Tibial nerve (tissue), 4 donors: ENCODE results near the gene BRCA2. TPM values are rescaled to one million over a fixed set of nuclear protein-coding genes. Genes with fewer than 3 reads are reported as not detected.

Experiments
- DNase-seq, 2 donors: peaks; one replicate each; pipeline ENCODE4 v3.0.0-alpha.2; 2019; ENCODE audit warnings: low spot score in 2 of 2
- H3K27ac ChIP-seq, 4 donors: fragments of 200-600 bp; sonication (generic) in 3 of 4; one replicate each; pipeline ENCODE4 v1.5.1; 2017 to 2019; ENCODE audit warnings: mild to moderate bottlenecking in 1 of 4
- H3K27me3 ChIP-seq, 2 donors: fragments of 200-600 bp; sonication (generic) in 1 of 2; one replicate each; pipeline versions ENCODE4 v1.5.1 to v1.6.0; 2017 to 2019
- H3K36me3 ChIP-seq, 3 donors: fragments of 200-600 bp; sonication (generic); one replicate each; pipeline ENCODE4 v1.5.1; 2018 to 2019
- H3K4me1 ChIP-seq, 4 donors: fragments of 200-600 bp; sonication (generic) in 3 of 4; one replicate each; pipeline ENCODE4 v1.5.1; 2017 to 2019
- H3K4me3 ChIP-seq, 4 donors: fragments of 200-600 bp; sonication (generic) in 3 of 4; one replicate each; pipeline ENCODE4 v1.5.1; 2017 to 2019; ENCODE audit warnings: mild to moderate bottlenecking in 1 of 4, moderate library complexity in 1 of 4
- H3K9me3 ChIP-seq, 4 donors: fragments of 200-600 bp; sonication (generic) in 3 of 4; one replicate each; pipeline ENCODE4 v1.5.1; 2017 to 2019
- CTCF ChIP-seq, 5 experiments: fragments of 200-600 bp in 3 of 5; fragments of 450-650 bp in 2 of 5; sonication (generic) in 3 of 5; IDR thresholded peaks; one replicate each; pipeline ENCODE4 v1.5.1; 2016 to 2019; ENCODE audit warnings: antibody characterized with exemption in 5 of 5, mild to moderate bottlenecking in 3 of 5, moderate library complexity in 2 of 5
- EP300 ChIP-seq, 2 donors: sonication (generic); formaldehyde crosslinking; IDR thresholded peaks; one replicate each; pipeline ENCODE4 v1.6.1; 2017; ENCODE audit warnings: antibody characterized with exemption in 2 of 2, mild to moderate bottlenecking in 1 of 2
- POLR2A ChIP-seq, 2 donors: fragments of 450-650 bp; IDR thresholded peaks; one replicate each; pipeline ENCODE4 v1.6.1; 2017; ENCODE audit warnings: antibody characterized with exemption in 2 of 2, mild to moderate bottlenecking in 2 of 2, moderate library complexity in 2 of 2
- WGBS, 2 donors: methylation state at CpG; one replicate each; pipeline ENCODE4 v1.1.5; 2018; 5-methylcytosine and 5-hydroxymethylcytosine counted together
- total RNA-seq, 4 donors: library from RNA; depleted of rRNA; stranded (reverse); fragments of >200 nt; gene quantifications; one replicate each; pipeline ENCODE4 v1.1.0, GENCODE V29; 2016

The BRCA2 gene
- total RNA-seq, 4 donors from 2014 or later, result 0.39 to 5.4 (median 2.1) TPM

GRCh38 chr13:32317716-32318465 lies 2.6 kb downstream of the BRCA2 start:
- Histone ChIP-seq H3K4me3 (no peak overlapping the region), H3K4me1 (peaks cover 0 to 10% (median 2%) of the 10 kb centered on the region in 4 donors), H3K36me3 (no peaks in the 10 kb centered on the region), H3K9me3 (no peaks in the 10 kb centered on the region), H3K27ac (no peak overlapping the region), H3K27me3 (no peaks in the 10 kb centered on the region)
- no peak for DNase-seq
- WGBS, 2 donors, result 76 to 80% methylated on average over 2 of the region's 2 CpGs
- TF ChIP-seq POLR2A (IDR thresholded peaks at IDR 0.05) (no peak), EP300 (IDR thresholded peaks at IDR 0.05) (no peak), CTCF (IDR thresholded peaks at IDR 0.05) (no peak)

- WGBS, 2 donors, result 75 to 88% methylated on average over 4 of the region's 4 CpGs
- Histone ChIP-seq H3K4me3 (no peak overlapping the region), H3K4me1 (peaks cover 0 to 6% (median 0%) of the 10 kb centered on the region in 4 donors), H3K27ac (no peak overlapping the region), H3K27me3 (no peaks in the 10 kb centered on the region), H3K9me3 (no peaks in the 10 kb centered on the region), H3K36me3 (no peaks in the 10 kb centered on the region)
- no peak for TF ChIP-seq EP300 (IDR thresholded peaks at IDR 0.05)
- TF ChIP-seq CTCF (IDR thresholded peaks at IDR 0.05), result no peak
- no peak for TF ChIP-seq POLR2A (IDR thresholded peaks at IDR 0.05)
- DNase-seq, result no peak
Observed at GRCh38 chr13:32320528-32320927, 5.2 kb downstream of the BRCA2 start.

GRCh38 chr13:32323912-32324311 lies 8.6 kb downstream of the BRCA2 start:
- no peaks in the 10 kb centered on the region for H3K36me3 ChIP-seq
- no peaks in the 10 kb centered on the region for H3K4me1 ChIP-seq
- no peak overlapping the region for H3K27ac ChIP-seq
- DNase-seq, result no peak
- H3K9me3 ChIP-seq, result no peaks in the 10 kb centered on the region
- no peak overlapping the region for H3K4me3 ChIP-seq
- H3K27me3 ChIP-seq, result no peaks in the 10 kb centered on the region
- no peak for TF ChIP-seq POLR2A (IDR thresholded peaks at IDR 0.05)
- TF ChIP-seq EP300 (IDR thresholded peaks at IDR 0.05), result no peak
- no peak for TF ChIP-seq CTCF (IDR thresholded peaks at IDR 0.05)

GRCh38 chr13:32330441-32330840 lies 15.1 kb downstream of the BRCA2 start:
- WGBS, 2 donors, result 89 to 91% methylated on average over 2 of the region's 2 CpGs
- H3K36me3 ChIP-seq, result no peaks in the 10 kb centered on the region
- DNase-seq, result no peak
- no peak for TF ChIP-seq POLR2A (IDR thresholded peaks at IDR 0.05)
- no peak for TF ChIP-seq CTCF (IDR thresholded peaks at IDR 0.05)
- no peak for TF ChIP-seq EP300 (IDR thresholded peaks at IDR 0.05)
- no peaks in the 10 kb centered on the region for H3K27me3 ChIP-seq
- no peak overlapping the region for H3K27ac ChIP-seq
- H3K9me3 ChIP-seq, result no peaks in the 10 kb centered on the region
- H3K4me1 ChIP-seq, result no peaks in the 10 kb centered on the region
- H3K4me3 ChIP-seq, result no peak overlapping the region

GRCh38 chr13:32334671-32335070 lies 19.4 kb downstream of the BRCA2 start:
- no peak for TF ChIP-seq EP300 (IDR thresholded peaks at IDR 0.05)
- no peak for TF ChIP-seq CTCF (IDR thresholded peaks at IDR 0.05)
- TF ChIP-seq POLR2A (IDR thresholded peaks at IDR 0.05), result no peak
- no peak overlapping the region for H3K4me3 ChIP-seq
- H3K36me3 ChIP-seq, result no peaks in the 10 kb centered on the region
- H3K9me3 ChIP-seq, result no peaks in the 10 kb centered on the region
- H3K4me1 ChIP-seq, result no peaks in the 10 kb centered on the region
- no peak for DNase-seq
- 87 to 95% methylated on average over 2 of the region's 2 CpGs for WGBS, 2 donors
- H3K27ac ChIP-seq, result no peak overlapping the region
- no peaks in the 10 kb centered on the region for H3K27me3 ChIP-seq
